ENCODE results near the gene ALDOC. TPM values are rescaled to one million over a fixed set of nuclear protein-coding genes. Genes with fewer than 3 reads are reported as not detected.

Gene ALDOC
- total RNA-seq, 4 donors from 2014 or later, result 0.87 to 7.0 (median 3.3) TPM

- ATAC-seq (no peak), DNase-seq (no peak)
- intact Hi-C loops (cut with DNase I; ENCODE audit: low total_unique reads) (no loop called here), in situ Hi-C loops (cut with MboI; ENCODE audit: low sequenced_read_pairs in 4 of 4) (no loop called here)
- Histone ChIP-seq H3K36me3 (no peaks in the 10 kb centered on the region), H3K4me1 (no peaks in the 10 kb centered on the region), H3K9me3 (no peaks in the 10 kb centered on the region), H3K4me3 (no peak overlapping the region), H3K27ac (no peak overlapping the region), H3K27me3 (no peaks in the 10 kb centered on the region)
- TF ChIP-seq POLR2A (IDR thresholded peaks at IDR 0.05), result no peak
Measured at GRCh38 chr17:28540231-28540630, 36.5 kb downstream of the ALDOC start.

DNA sequence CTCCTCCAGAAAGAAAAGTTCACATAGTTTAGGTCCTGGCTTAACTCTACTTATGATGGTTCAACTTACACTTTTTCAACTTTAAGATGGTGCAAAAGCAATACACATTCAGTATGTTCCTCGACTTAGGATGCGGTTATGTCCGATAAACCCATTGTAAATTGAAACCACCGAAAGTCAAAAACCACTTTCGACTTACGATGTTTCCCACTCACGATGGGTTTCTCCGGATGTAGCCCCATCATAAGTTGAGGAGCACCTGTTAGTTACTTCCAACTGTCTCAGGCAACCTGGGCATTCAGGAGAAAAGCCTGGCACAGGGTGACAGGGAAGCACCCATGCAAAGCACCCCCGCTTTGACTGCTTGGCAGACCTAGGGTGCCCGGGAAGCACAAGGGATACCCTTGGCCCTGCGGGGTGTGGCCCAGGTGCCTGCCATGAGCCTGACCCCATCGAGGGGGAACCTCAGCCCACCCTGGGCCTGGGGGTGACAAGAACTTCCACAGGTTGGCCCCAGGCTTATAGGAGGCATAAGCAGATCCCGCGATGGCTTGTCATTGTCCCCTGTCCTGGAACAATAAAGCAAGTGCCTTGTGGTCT, 38.3 kb downstream of the ALDOC start:
- Histone ChIP-seq H3K36me3 (no peaks in the 10 kb centered on the region), H3K4me1 (no peaks in the 10 kb centered on the region), H3K4me3 (no peak overlapping the region), H3K9me3 (no peaks in the 10 kb centered on the region), H3K27ac (no peak overlapping the region), H3K27me3 (no peaks in the 10 kb centered on the region)
- intact Hi-C loops (cut with DNase I; ENCODE audit: low total_unique reads), result no loop called here
- in situ Hi-C loops (cut with MboI; ENCODE audit: low sequenced_read_pairs in 4 of 4), result no loop called here
- ATAC-seq, result no peak
- no peak for DNase-seq
- TF ChIP-seq, protein P1, sequence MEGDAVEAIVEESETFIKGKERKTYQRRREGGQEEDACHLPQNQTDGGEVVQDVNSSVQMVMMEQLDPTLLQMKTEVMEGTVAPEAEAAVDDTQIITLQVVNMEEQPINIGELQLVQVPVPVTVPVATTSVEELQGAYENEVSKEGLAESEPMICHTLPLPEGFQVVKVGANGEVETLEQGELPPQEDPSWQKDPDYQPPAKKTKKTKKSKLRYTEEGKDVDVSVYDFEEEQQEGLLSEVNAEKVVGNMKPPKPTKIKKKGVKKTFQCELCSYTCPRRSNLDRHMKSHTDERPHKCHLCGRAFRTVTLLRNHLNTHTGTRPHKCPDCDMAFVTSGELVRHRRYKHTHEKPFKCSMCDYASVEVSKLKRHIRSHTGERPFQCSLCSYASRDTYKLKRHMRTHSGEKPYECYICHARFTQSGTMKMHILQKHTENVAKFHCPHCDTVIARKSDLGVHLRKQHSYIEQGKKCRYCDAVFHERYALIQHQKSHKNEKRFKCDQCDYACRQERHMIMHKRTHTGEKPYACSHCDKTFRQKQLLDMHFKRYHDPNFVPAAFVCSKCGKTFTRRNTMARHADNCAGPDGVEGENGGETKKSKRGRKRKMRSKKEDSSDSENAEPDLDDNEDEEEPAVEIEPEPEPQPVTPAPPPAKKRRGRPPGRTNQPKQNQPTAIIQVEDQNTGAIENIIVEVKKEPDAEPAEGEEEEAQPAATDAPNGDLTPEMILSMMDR (IDR thresholded peaks at IDR 0.05 in 4 of 5, conservative IDR thresholded peaks at IDR 0.05 in 1 of 5), result no peak
- no peak for TF ChIP-seq POLR2A (IDR thresholded peaks at IDR 0.05)

DNA sequence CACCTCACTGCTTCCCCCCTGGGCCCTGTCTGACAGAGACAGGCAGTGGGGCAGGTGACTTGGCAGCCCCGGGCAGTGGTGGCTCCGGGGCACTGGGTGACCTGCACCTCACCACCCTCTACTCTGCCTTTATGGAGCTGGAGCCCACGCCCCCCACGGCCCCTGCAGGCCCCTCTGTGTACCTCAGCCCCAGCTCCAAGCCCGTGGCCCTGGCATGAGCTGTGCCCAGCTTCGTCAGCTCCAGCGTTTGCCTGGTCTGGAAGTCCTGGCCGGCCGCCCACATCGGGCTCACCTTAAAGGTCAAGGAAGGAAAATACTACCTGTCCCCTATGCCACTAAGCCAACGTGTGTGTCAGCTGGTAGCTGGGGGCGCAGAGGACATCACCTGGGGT, 39.5 kb downstream of the ALDOC start:
- Histone ChIP-seq H3K9me3 (no peaks in the 10 kb centered on the region), H3K4me1 (no peaks in the 10 kb centered on the region), H3K27ac (no peak overlapping the region), H3K4me3 (no peak overlapping the region), H3K27me3 (no peaks in the 10 kb centered on the region), H3K36me3 (no peaks in the 10 kb centered on the region)
- no peak for TF ChIP-seq POLR2A (IDR thresholded peaks at IDR 0.05)
- TF ChIP-seq, protein P1 (IDR thresholded peaks at IDR 0.05 in 4 of 5, conservative IDR thresholded peaks at IDR 0.05 in 1 of 5), result no peak
- DNase-seq (no peak), ATAC-seq (no peak)
- in situ Hi-C loops (cut with MboI; ENCODE audit: low sequenced_read_pairs in 4 of 4), result no loop called here
- intact Hi-C loops (cut with DNase I; ENCODE audit: low total_unique reads), result no loop called here

GRCh38 chr17:28536532-28537218, 40.0 kb downstream of the ALDOC start:
- no peaks in the 10 kb centered on the region for H3K9me3 ChIP-seq
- no peak overlapping the region for H3K4me3 ChIP-seq
- DNase-seq (no peak), ATAC-seq (no peak)
- intact Hi-C loops (cut with DNase I; ENCODE audit: low total_unique reads), result no loop called here
- no peak overlapping the region for H3K27ac ChIP-seq
- no peaks in the 10 kb centered on the region for H3K36me3 ChIP-seq
- no peaks in the 10 kb centered on the region for H3K27me3 ChIP-seq
- no peak for TF ChIP-seq POLR2A (IDR thresholded peaks at IDR 0.05)
- TF ChIP-seq, protein P1 (IDR thresholded peaks at IDR 0.05 in 4 of 5, conservative IDR thresholded peaks at IDR 0.05 in 1 of 5), result no peak
- no peaks in the 10 kb centered on the region for H3K4me1 ChIP-seq
- in situ Hi-C loops (cut with MboI; ENCODE audit: low sequenced_read_pairs in 4 of 4), result no loop called here

GRCh38 chr17:28534740-28535375, 41.8 kb downstream of the ALDOC start:
- no peaks in the 10 kb centered on the region for H3K9me3 ChIP-seq
- H3K4me1 ChIP-seq, result no peaks in the 10 kb centered on the region
- no peak overlapping the region for H3K27ac ChIP-seq
- ATAC-seq (no peak), DNase-seq (no peak)
- no peaks in the 10 kb centered on the region for H3K36me3 ChIP-seq
- TF ChIP-seq POLR2A (IDR thresholded peaks at IDR 0.05), result no peak
- TF ChIP-seq, protein P1 (IDR thresholded peaks at IDR 0.05 in 4 of 5, conservative IDR thresholded peaks at IDR 0.05 in 1 of 5), result no peak
- in situ Hi-C loops (cut with MboI; ENCODE audit: low sequenced_read_pairs in 4 of 4), result no loop called here
- intact Hi-C loops (cut with DNase I; ENCODE audit: low total_unique reads), result no loop called here
- no peaks in the 10 kb centered on the region for H3K27me3 ChIP-seq
- H3K4me3 ChIP-seq, result no peak overlapping the region
